IPS-15b (cell line): ENCODE measurements around the gene MAP1A.
"Not testable (repeated sequence)": the region's sequence is repeated elsewhere in the genome, so short reads cannot be mapped to it uniquely, and the experiment has no call there.

ENCODE experiments used
- H3K27me3 ChIP-seq: one replicate; pipeline ENCODE4 v1.6.1; 2013; ENCODE audit warnings: low read length; ENCODE audit not compliant: control insufficient read depth, insufficient read depth
- H3K36me3 ChIP-seq: one replicate; pipeline ENCODE4 v1.6.1; 2013; ENCODE audit warnings: low read length; ENCODE audit not compliant: control insufficient read depth, insufficient read depth
- H3K4me1 ChIP-seq: one replicate; pipeline ENCODE4 v1.6.1; 2013; ENCODE audit warnings: mild to moderate bottlenecking, low read length; ENCODE audit not compliant: control insufficient read depth, insufficient read depth
- H3K4me3 ChIP-seq: one replicate; pipeline ENCODE4 v1.5.1; 2013; ENCODE audit warnings: low read depth, low read length
- H3K9ac ChIP-seq: one replicate; pipeline ENCODE4 v1.6.1; 2013; ENCODE audit warnings: low read depth, mild to moderate bottlenecking, low read length
- H3K9me3 ChIP-seq: one replicate; pipeline ENCODE4 v1.6.1; 2013; ENCODE audit warnings: mild to moderate bottlenecking, low read length; ENCODE audit not compliant: control insufficient read depth, insufficient read depth

Gene MAP1A

DNA sequence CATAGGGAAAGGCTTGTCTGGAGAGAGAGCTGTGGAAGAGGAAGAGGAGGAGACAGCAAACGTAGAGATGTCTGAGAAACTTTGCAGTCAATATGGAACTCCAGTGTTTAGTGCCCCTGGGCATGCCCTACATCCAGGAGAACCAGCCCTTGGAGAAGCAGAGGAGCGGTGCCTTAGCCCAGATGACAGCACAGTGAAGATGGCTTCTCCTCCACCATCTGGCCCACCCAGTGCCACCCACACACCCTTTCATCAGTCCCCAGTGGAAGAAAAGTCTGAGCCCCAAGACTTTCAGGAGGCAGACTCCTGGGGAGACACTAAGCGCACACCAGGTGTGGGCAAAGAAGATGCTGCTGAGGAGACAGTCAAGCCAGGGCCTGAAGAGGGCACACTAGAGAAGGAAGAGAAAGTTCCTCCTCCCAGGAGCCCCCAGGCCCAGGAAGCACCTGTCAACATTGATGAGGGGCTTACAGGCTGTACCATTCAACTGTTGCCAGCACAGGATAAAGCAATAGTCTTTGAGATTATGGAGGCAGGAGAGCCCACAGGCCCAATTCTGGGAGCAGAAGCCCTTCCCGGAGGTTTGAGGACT is 6.9 kb downstream of the MAP1A start:
- Histone ChIP-seq H3K9ac (no peak overlapping the region), H3K36me3 (peaks cover 4% of the 10 kb centered on the region), H3K27me3 (peaks cover 15% of the 10 kb centered on the region), H3K9me3 (no peaks in the 10 kb centered on the region), H3K4me3 (no peak overlapping the region), H3K4me1 (no peaks in the 10 kb centered on the region)

DNA sequence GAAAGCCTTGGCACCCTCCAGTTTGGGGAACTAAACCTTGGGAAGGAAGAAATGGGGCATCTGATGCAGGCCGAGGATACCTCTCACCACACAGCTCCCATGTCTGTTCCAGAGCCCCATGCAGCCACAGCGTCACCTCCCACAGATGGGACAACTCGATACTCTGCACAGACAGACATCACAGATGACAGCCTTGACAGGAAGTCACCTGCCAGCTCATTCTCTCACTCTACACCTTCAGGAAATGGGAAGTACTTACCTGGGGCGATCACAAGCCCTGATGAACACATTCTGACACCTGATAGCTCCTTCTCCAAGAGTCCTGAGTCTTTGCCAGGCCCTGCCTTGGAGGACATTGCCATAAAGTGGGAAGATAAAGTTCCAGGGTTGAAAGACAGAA is 7.7 kb downstream of the MAP1A start:
- Histone ChIP-seq H3K36me3 (peaks cover 4% of the 10 kb centered on the region), H3K27me3 (peaks cover 7% of the 10 kb centered on the region)

DNA sequence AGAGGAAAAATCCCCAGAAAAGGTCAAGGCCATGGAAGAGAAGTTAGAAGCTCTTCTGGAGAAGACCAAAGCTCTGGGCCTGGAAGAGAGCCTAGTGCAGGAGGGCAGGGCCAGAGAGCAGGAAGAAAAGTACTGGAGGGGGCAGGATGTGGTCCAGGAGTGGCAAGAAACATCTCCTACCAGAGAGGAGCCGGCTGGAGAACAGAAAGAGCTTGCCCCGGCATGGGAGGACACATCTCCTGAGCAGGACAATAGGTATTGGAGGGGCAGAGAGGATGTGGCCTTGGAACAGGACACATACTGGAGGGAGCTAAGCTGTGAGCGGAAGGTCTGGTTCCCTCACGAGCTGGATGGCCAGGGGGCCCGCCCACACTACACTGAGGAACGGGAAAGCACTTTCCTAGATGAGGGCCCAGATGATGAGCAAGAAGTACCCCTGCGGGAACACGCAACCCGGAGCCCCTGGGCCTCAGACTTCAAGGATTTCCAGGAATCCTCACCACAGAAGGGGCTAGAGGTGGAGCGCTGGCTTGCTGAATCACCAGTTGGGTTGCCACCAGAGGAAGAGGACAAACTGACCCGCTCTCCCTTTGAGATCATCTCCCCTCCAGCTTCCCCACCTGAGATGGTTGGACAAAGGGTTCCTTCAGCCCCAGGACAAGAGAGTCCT is 9.0 kb downstream of the MAP1A start:
- peaks cover 4% of the 10 kb centered on the region for H3K36me3 ChIP-seq
- no peaks in the 10 kb centered on the region for H3K9me3 ChIP-seq
- H3K9ac ChIP-seq, result no peak overlapping the region
- H3K27me3 ChIP-seq, result no peaks in the 10 kb centered on the region
- H3K4me1 ChIP-seq, result peaks cover 4% of the 10 kb centered on the region
- H3K4me3 ChIP-seq, result no peak overlapping the region

More for the DNA sequence above, 7.7 kb downstream of the MAP1A start:
- Histone ChIP-seq H3K4me1 (no peaks in the 10 kb centered on the region), H3K9ac (no peak overlapping the region), H3K4me3 (no peak overlapping the region), H3K9me3 (no peaks in the 10 kb centered on the region)

DNA sequence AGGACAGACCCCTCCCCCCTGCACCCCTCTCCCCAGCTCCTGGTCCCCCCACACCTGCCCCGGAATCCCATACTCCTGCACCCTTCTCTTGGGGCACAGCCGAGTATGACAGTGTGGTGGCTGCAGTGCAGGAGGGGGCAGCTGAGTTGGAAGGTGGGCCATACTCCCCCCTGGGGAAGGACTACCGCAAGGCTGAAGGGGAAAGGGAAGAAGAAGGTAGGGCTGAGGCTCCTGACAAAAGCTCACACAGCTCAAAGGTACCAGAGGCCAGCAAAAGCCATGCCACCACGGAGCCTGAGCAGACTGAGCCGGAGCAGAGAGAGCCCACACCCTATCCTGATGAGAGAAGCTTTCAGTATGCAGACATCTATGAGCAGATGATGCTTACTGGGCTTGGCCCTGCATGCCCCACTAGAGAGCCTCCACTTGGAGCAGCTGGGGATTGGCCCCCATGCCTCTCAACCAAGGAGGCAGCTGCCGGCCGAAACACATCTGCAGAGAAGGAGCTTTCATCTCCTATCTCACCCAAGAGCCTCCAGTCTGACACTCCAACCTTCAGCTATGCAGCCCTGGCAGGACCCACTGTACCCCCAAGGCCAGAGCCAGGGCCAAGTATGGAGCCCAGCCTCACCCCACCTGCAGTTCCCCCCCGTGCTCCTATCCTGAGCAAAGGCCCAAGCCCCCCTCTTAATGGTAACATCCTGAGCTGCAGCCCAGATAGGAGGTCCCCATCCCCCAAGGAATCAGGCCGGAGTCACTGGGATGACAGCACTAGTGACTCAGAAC is 9.8 kb downstream of the MAP1A start:
- Histone ChIP-seq H3K36me3 (no peaks in the 10 kb centered on the region), H3K4me1 (peaks cover 7% of the 10 kb centered on the region), H3K4me3 (no peak overlapping the region), H3K27me3 (no peaks in the 10 kb centered on the region), H3K9ac (no peak overlapping the region), H3K9me3 (no peaks in the 10 kb centered on the region)

DNA sequence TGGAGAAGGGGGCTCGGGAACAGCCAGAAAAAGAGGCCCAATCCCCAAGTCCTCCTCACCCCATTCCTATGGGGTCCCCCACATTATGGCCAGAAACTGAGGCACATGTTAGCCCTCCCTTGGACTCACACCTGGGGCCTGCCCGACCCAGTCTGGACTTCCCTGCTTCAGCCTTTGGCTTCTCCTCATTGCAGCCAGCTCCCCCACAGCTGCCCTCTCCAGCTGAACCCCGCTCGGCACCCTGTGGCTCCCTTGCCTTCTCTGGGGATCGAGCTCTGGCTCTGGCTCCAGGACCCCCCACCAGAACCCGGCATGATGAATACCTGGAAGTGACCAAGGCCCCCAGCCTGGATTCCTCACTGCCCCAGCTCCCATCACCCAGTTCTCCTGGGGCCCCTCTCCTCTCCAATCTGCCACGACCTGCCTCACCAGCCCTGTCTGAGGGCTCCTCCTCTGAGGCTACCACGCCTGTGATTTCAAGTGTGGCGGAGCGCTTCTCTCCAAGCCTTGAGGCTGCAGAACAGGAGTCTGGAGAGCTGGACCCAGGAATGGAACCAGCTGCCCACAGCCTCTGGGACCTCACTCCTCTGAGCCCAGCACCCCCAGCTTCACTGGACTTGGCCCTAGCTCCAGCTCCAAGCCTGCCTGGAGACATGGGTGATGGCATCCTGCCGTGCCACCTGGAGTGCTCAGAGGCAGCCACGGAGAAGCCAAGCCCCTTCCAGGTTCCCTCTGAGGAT is 10.6 kb downstream of the MAP1A start:
- Histone ChIP-seq H3K9ac (no peak overlapping the region), H3K9me3 (no peaks in the 10 kb centered on the region), H3K27me3 (no peaks in the 10 kb centered on the region), H3K4me1 (peaks cover 7% of the 10 kb centered on the region), H3K4me3 (no peak overlapping the region), H3K36me3 (no peaks in the 10 kb centered on the region)

DNA sequence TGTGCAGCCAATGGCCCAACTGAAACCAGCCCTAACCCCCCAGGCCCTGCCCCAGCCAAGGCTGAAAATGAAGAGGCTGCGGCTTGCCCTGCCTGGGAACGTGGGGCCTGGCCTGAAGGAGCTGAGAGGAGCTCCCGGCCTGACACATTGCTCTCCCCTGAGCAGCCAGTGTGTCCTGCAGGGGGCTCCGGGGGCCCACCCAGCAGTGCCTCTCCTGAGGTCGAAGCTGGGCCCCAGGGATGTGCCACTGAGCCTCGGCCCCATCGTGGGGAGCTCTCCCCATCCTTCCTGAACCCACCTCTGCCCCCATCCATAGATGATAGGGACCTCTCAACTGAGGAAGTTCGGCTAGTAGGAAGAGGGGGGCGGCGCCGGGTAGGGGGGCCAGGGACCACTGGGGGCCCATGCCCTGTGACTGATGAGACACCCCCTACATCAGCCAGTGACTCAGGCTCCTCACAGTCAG is 11.2 kb downstream of the MAP1A start:
- H3K4me1 ChIP-seq, result peaks cover 7% of the 10 kb centered on the region
- H3K27me3 ChIP-seq, result no peaks in the 10 kb centered on the region
- no peaks in the 10 kb centered on the region for H3K36me3 ChIP-seq
- no peak overlapping the region for H3K4me3 ChIP-seq
- no peak overlapping the region for H3K9ac ChIP-seq
- H3K9me3 ChIP-seq, result no peaks in the 10 kb centered on the region

DNA sequence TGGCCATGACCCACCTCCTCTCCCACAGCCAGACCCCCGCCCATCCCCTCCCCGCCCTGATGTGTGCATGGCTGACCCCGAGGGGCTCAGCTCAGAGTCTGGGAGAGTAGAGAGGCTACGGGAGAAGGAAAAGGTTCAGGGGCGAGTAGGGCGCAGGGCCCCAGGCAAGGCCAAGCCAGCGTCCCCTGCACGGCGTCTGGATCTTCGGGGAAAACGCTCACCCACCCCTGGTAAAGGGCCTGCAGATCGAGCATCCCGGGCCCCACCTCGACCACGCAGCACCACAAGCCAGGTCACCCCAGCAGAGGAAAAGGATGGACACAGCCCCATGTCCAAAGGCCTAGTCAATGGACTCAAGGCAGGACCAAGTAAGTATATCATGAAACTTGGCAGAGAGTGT is 11.7 kb downstream of the MAP1A start:
- H3K36me3 ChIP-seq, result no peaks in the 10 kb centered on the region

DNA sequence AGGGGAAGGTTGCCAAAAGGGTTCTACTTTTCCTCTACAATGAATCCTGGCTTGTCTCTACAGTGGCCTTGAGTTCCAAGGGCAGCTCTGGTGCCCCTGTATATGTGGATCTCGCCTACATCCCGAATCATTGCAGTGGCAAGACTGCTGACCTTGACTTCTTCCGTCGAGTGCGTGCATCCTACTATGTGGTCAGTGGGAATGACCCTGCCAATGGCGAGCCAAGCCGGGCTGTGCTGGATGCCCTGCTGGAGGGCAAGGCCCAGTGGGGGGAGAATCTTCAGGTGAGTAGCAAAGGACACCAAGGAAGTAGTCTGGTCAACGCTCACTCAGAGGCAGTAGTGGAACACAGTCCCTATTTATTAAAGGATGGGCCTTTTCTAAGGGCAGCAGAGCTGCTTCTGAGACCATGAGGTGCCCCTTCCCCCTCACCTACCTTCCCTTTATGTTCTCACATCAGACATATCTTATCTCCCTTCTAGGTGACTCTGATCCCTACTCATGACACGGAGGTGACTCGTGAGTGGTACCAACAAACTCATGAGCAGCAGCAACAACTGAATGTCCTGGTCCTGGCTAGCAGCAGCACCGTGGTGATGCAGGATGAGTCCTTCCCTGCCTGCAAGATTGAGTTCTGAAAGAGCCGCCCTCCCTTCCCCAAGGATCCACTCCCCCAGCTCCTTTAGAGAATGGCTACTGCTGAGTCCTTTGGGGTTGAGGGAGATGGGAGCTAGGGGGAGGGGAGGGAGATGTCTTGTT is 12.4 kb downstream of the MAP1A start:
- H3K4me3 ChIP-seq, result no peak overlapping the region
- no peaks in the 10 kb centered on the region for H3K27me3 ChIP-seq
- peaks cover 7% of the 10 kb centered on the region for H3K4me1 ChIP-seq
- no peak overlapping the region for H3K9ac ChIP-seq
- H3K36me3 ChIP-seq, result peaks cover 3% of the 10 kb centered on the region
- H3K9me3 ChIP-seq, result no peaks in the 10 kb centered on the region

More for the DNA sequence above, 11.7 kb downstream of the MAP1A start:
- Histone ChIP-seq H3K9ac (no peak overlapping the region), H3K9me3 (no peaks in the 10 kb centered on the region), H3K4me1 (peaks cover 7% of the 10 kb centered on the region), H3K4me3 (no peak overlapping the region), H3K27me3 (no peaks in the 10 kb centered on the region)

DNA sequence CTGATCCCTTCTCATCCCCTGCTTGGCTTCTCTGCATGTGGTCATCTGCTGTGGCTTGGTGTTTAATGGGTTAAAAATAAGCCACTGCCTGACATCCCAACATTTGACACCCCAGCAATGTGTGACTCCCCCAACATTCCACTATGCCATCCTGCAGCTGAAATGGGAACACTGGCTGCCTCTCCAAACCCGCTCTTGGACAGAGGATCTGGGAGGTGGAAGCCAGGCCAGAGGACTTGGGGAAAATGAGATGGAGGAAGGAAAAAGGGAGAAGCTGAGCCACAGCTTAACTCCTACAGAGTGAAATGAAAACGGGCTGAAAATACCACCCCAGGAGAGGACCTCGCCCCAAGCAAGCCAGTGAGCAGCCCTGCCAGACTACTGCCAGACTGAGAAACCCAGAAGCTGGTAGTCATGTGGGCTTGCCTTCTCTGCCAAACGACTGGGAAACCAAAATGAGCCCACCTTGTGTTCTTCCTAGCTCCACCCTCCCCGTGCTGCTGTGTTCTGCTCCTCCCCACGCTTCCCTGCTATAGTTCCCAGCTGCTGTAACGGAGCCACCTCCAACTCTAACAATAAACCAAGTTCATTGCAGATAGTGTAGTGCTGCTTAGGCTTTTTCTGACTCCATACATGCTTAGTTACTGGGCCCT is 13.7 kb downstream of the MAP1A start:
- Histone ChIP-seq H3K4me1 (peaks cover 7% of the 10 kb centered on the region), H3K9ac (no peak overlapping the region), H3K9me3 (no peaks in the 10 kb centered on the region), H3K36me3 (peaks cover 3% of the 10 kb centered on the region), H3K4me3 (no peak overlapping the region), H3K27me3 (no peaks in the 10 kb centered on the region)

DNA sequence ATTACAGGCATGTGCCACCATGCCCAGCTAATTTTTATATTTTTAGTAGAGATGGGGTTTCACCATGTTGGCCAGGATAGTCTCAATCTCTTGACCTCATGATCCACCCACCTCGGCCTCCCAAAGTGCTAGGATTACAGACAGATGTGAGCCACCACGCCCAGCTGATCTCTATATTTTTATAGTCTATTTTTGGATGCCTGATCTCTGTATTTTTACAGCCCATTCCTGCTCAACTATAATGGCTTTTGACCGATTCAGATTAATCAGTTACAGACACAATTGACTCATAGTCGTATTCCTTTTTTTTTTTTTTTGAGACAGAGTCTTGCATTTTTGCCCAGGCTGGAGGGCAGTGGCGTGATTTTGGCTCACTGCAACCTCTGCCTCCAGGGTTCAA is 15.4 kb downstream of the MAP1A start:
- H3K9ac ChIP-seq, H3K27me3 ChIP-seq, H3K36me3 ChIP-seq, H3K9me3 ChIP-seq, H3K4me3 ChIP-seq, H3K4me1 ChIP-seq: not testable (repeated sequence)

DNA sequence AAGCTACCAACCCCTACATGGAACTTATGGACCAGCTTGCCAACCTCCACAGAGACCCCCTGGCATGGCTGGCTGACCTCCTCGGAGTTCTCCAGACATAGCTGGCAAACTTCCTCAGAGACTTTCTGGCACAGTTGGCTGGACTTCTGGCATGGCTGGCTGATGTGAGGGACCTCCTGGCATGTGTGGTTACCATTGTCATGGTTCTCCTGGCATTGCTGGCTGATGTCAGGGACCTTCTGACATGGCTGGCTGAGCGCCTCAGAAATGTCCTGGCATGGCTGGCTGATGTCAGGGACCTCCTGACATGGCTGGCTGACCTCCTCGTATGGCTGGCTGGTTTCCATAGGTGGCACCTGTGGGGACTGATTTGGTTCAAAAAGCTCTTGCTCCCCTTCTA is 17.5 kb downstream of the MAP1A start:
- Histone ChIP-seq H3K36me3 (peaks cover 3% of the 10 kb centered on the region), H3K4me3 (no peak overlapping the region), H3K9me3 (no peaks in the 10 kb centered on the region), H3K4me1 (peaks cover 7% of the 10 kb centered on the region), H3K9ac (no peak overlapping the region), H3K27me3 (no peaks in the 10 kb centered on the region)
